ENCODE measurements around the gene ERN2.
"Not testable (repeated sequence)": the region's sequence is repeated elsewhere in the genome, so short reads cannot be mapped to it uniquely, and the experiment has no call there.

- not testable (repeated sequence) for TF ChIP-seq SIN3A (IDR thresholded peaks at IDR 0.05; ENCODE audit: low read depth); EZH2 (IDR thresholded peaks at IDR 0.05); CTCF (IDR thresholded peaks at IDR 0.05 in 2 of 3, conservative IDR thresholded peaks at IDR 0.05 in 1 of 3; ENCODE audit: borderline replicate concordance in 1 of 3, insufficient read depth in 1 of 3, low read depth in 2 of 3, low read length in 2 of 3); POLR2AphosphoS5 (IDR thresholded peaks at IDR 0.05; ENCODE audit: low read depth, low read length); POLR2A (IDR thresholded peaks at IDR 0.05; ENCODE audit: borderline replicate concordance, extremely low read depth, insufficient read depth, insufficient read length); YY1 (IDR thresholded peaks at IDR 0.05; ENCODE audit: extremely low read depth, insufficient replicate concordance, low read depth, low read length); EZH2phosphoT487 (IDR thresholded peaks at IDR 0.05; ENCODE audit: borderline replicate concordance); CEBPB (IDR thresholded peaks at IDR 0.05; ENCODE audit: low read depth); ATF3 (IDR thresholded peaks at IDR 0.05); RAD21 (IDR thresholded peaks at IDR 0.05; ENCODE audit: low read depth); TCF7L2 (IDR thresholded peaks at IDR 0.05; ENCODE audit: borderline replicate concordance, extremely low read depth, insufficient read depth, insufficient read length); ZBTB33 (IDR thresholded peaks at IDR 0.05; ENCODE audit: extremely low read depth, insufficient replicate concordance, low read length)
Measured at GRCh38 chr16:23737423-23738028, 24.5 kb upstream of the ERN2 start.
